Measurements from ENCODE around the gene DACT1. TPM values are rescaled to one million over a fixed set of nuclear protein-coding genes. Genes with fewer than 3 reads are reported as not detected.

The DACT1 gene
- total RNA-seq, 1 experiment from 2014 or later: not detected

DNA sequence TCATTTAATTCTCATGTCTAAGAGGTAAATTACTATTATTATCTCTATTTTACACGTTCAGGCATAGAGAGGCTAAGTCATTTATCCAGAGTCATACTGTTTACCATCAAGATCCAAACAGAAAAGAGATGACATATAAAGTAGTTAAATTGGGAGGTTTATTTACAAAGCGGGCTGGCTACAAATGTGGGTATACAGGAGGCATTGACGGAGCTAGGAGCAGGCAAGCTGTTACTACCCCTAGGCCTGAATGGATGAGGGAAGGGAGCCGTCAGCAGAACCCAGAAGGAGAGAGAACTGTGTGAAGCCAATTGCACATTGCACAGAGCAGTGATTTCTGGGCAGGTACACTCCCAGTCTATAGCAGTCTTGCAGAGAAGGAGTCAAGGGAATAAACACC, 39.8 kb downstream of the DACT1 start:
- H3K9me2 ChIP-seq (ENCODE audit: insufficient read depth): no peaks in the 10 kb centered on the region; the same call in 1 of the 2 replicates
- no peaks in the 10 kb centered on the region for H3K36me3 ChIP-seq (ENCODE audit: low read depth)
- H4K20me1 ChIP-seq (ENCODE audit: insufficient read depth): no peaks in the 10 kb centered on the region
- intact Hi-C loops (cut with micrococcal nuclease; ENCODE audit: unreplicated experiment): no loop called here
- peaks cover 47% of the 10 kb centered on the region for H3K27me3 ChIP-seq (ENCODE audit: insufficient read depth, low read depth)
- TF ChIP-seq, protein P1, sequence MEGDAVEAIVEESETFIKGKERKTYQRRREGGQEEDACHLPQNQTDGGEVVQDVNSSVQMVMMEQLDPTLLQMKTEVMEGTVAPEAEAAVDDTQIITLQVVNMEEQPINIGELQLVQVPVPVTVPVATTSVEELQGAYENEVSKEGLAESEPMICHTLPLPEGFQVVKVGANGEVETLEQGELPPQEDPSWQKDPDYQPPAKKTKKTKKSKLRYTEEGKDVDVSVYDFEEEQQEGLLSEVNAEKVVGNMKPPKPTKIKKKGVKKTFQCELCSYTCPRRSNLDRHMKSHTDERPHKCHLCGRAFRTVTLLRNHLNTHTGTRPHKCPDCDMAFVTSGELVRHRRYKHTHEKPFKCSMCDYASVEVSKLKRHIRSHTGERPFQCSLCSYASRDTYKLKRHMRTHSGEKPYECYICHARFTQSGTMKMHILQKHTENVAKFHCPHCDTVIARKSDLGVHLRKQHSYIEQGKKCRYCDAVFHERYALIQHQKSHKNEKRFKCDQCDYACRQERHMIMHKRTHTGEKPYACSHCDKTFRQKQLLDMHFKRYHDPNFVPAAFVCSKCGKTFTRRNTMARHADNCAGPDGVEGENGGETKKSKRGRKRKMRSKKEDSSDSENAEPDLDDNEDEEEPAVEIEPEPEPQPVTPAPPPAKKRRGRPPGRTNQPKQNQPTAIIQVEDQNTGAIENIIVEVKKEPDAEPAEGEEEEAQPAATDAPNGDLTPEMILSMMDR (conservative IDR thresholded peaks at IDR 0.05): no peak
- no peak for TF ChIP-seq EZH2 (IDR thresholded peaks at IDR 0.05; ENCODE audit: low read depth)
- ChIA-PET CTCF (no interaction called here), POLR2A (ENCODE audit: unreplicated experiment) (no interaction called here)
- no peak for DNase-seq
- no peak overlapping the region for H3K4me3 ChIP-seq
- H3K4me1 ChIP-seq (replicated peaks; ENCODE audit: insufficient read depth): no peaks in the 10 kb centered on the region
- no peaks in the 10 kb centered on the region for H3K79me2 ChIP-seq (ENCODE audit: low read depth)
- BruUV-seq (replicated peaks): no TSS peak
- no peak overlapping the region for H3K4me2 ChIP-seq
- no peak overlapping the region for H3K27ac ChIP-seq
- H3F3A ChIP-seq (ENCODE audit: insufficient read depth, low read depth): no peaks in the 10 kb centered on the region
- no peaks in the 10 kb centered on the region for H3K9me3 ChIP-seq (ENCODE audit: insufficient read depth, low read depth)
- H2AFZ ChIP-seq: no peak overlapping the region

DNA sequence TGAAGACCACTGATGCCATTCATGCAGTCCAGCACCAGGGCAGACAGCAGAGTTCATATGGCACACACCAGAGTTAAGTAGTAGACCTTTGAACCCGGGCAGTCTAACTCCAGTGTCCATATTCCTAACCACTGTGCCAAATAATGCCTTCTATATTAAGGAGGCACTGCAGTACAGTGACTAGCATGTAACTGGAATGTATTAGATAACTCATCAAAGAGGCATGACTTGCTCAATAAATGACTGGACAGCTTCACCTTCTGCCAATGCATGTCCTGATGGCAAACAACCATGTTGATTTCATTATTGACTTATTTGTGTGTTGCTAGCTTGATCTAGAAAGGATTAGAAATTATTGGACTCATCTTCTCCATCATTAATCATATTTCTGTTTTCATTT, 40.2 kb downstream of the DACT1 start:
- ChIA-PET POLR2A (ENCODE audit: unreplicated experiment) (no interaction called here), CTCF (no interaction called here)
- no peaks in the 10 kb centered on the region for H3K36me3 ChIP-seq (ENCODE audit: low read depth)
- no peak overlapping the region for H3K4me2 ChIP-seq
- H3K4me1 ChIP-seq (replicated peaks; ENCODE audit: insufficient read depth): no peaks in the 10 kb centered on the region
- intact Hi-C loops (cut with micrococcal nuclease; ENCODE audit: unreplicated experiment): no loop called here
- TF ChIP-seq EZH2 (IDR thresholded peaks at IDR 0.05; ENCODE audit: low read depth): no peak
- H4K20me1 ChIP-seq (ENCODE audit: insufficient read depth): no peaks in the 10 kb centered on the region
- no peaks in the 10 kb centered on the region; the same call in 1 of the 2 replicates for H3K9me2 ChIP-seq (ENCODE audit: insufficient read depth)
- H3K9me3 ChIP-seq (ENCODE audit: insufficient read depth, low read depth): no peaks in the 10 kb centered on the region
- H2AFZ ChIP-seq: no peak overlapping the region
- DNase-seq: no peak
- no peak overlapping the region for H3K4me3 ChIP-seq
- no peaks in the 10 kb centered on the region for H3F3A ChIP-seq (ENCODE audit: insufficient read depth, low read depth)
- H3K27me3 ChIP-seq (ENCODE audit: insufficient read depth, low read depth): peaks cover 44% of the 10 kb centered on the region
- no peaks in the 10 kb centered on the region for H3K79me2 ChIP-seq (ENCODE audit: low read depth)
- no peak overlapping the region for H3K27ac ChIP-seq
- no TSS peak for BruUV-seq (replicated peaks)

DNA sequence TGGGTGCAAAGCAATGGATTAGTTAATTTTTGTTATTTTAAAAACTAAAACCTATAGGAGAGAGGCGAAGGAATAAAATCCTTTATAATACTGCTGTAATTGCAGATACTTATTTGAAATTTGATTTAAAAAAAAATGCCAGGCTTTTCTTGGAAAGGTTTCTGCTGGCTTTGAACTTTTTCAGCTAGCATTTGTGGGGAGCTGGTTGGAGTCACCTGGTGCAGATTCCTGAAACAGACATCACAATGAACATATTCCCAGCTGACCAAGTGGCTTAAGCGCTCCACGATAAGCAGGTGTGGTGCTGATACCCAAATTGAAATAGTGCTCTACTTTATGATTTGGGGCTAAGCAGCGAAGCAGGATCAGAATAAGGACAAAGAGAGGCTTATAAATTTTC, 42.9 kb downstream of the DACT1 start:
- no peak overlapping the region for H2AFZ ChIP-seq
- no peak overlapping the region for H3K4me3 ChIP-seq
- no peaks in the 10 kb centered on the region for H3F3A ChIP-seq (ENCODE audit: insufficient read depth, low read depth)
- TF ChIP-seq EZH2 (IDR thresholded peaks at IDR 0.05; ENCODE audit: low read depth): no peak
- TF ChIP-seq, protein P1 (conservative IDR thresholded peaks at IDR 0.05): no peak
- no peak overlapping the region for H3K27ac ChIP-seq
- intact Hi-C loops (cut with micrococcal nuclease; ENCODE audit: unreplicated experiment): no loop called here
- H3K36me3 ChIP-seq (ENCODE audit: low read depth): no peaks in the 10 kb centered on the region
- BruUV-seq (replicated peaks): no TSS peak
- ChIA-PET POLR2A (ENCODE audit: unreplicated experiment) (no interaction called here), CTCF (no interaction called here)
- peaks cover 49% of the 10 kb centered on the region for H3K27me3 ChIP-seq (ENCODE audit: insufficient read depth, low read depth)
- H3K4me2 ChIP-seq: no peak overlapping the region
- no peaks in the 10 kb centered on the region for H3K4me1 ChIP-seq (replicated peaks; ENCODE audit: insufficient read depth)
- H3K9me2 ChIP-seq (ENCODE audit: insufficient read depth): no peaks in the 10 kb centered on the region
- H4K20me1 ChIP-seq (ENCODE audit: insufficient read depth): no peaks in the 10 kb centered on the region
- H3K79me2 ChIP-seq (ENCODE audit: low read depth): no peaks in the 10 kb centered on the region
- DNase-seq: no peak
- no peaks in the 10 kb centered on the region for H3K9me3 ChIP-seq (ENCODE audit: insufficient read depth, low read depth)

DNA sequence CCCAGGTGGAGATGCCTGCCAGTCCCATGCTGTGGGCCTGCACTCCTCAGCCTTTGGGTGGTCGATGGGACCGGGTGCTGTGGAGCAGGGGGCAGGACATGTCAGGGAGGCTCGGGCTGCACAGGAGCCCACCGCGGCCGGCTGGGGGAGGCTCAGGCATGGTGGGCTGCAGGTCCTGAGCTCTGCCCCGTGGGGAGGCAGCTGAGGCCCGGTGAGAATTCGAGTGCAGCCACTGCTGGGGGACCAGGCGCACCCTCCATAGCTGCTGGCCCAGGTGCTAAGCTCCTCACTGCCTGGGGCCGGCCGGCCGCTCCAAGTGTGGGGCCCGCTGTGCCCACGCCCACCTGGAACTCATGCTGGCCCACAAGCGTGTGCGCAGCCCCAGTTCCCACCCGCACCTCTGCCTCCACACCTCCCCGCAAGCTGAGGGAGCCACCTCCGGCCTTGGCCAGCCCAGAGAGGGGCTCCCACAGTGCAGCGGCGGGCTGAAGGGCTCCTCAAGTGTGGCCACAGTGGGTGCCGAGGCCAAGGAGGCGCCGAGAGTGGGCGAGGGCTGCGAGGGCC, 49.6 kb downstream of the DACT1 start:
- intact Hi-C loops (cut with micrococcal nuclease; ENCODE audit: unreplicated experiment): no loop called here
- peaks cover 45% of the 10 kb centered on the region for H3K27me3 ChIP-seq (ENCODE audit: insufficient read depth, low read depth)
- no peak overlapping the region for H2AFZ ChIP-seq
- no peaks in the 10 kb centered on the region for H3F3A ChIP-seq (ENCODE audit: insufficient read depth, low read depth)
- no peaks in the 10 kb centered on the region for H3K9me3 ChIP-seq (ENCODE audit: insufficient read depth, low read depth)
- POLR2A ChIA-PET (ENCODE audit: unreplicated experiment): no interaction called here
- no peaks in the 10 kb centered on the region for H4K20me1 ChIP-seq (ENCODE audit: insufficient read depth)
- no peaks in the 10 kb centered on the region for H3K4me1 ChIP-seq (replicated peaks; ENCODE audit: insufficient read depth)
- H3K4me3 ChIP-seq: no peak overlapping the region
- no peaks in the 10 kb centered on the region for H3K36me3 ChIP-seq (ENCODE audit: low read depth)
- CTCF ChIA-PET: no interaction called here
- H3K27ac ChIP-seq: no peak overlapping the region
- H3K9me2 ChIP-seq (ENCODE audit: insufficient read depth): no peaks in the 10 kb centered on the region
- TF ChIP-seq, protein P1 (conservative IDR thresholded peaks at IDR 0.05): no peak
- TF ChIP-seq EZH2 (IDR thresholded peaks at IDR 0.05; ENCODE audit: low read depth): no peak
- DNase-seq: no peak
- H3K79me2 ChIP-seq (ENCODE audit: low read depth): no peaks in the 10 kb centered on the region
- no peak overlapping the region for H3K4me2 ChIP-seq
- no TSS peak for BruUV-seq (replicated peaks)

All from PC-9 (cell line).